IPS-18a (cell line): Measurements from ENCODE around the gene SNX5.
A peak's percentile ranks its signal among the peaks of the same experiment; 100 is the strongest.

ENCODE experiments used
- H3K27ac ChIP-seq: one replicate; pipeline ENCODE4 v1.5.1; 2013; ENCODE audit warnings: low read length
- H3K27me3 ChIP-seq: one replicate; pipeline ENCODE4 v1.6.1; 2013; ENCODE audit warnings: mild to moderate bottlenecking, low read length; ENCODE audit not compliant: control insufficient read depth, insufficient read depth
- H3K36me3 ChIP-seq: one replicate; pipeline ENCODE4 v1.6.1; 2013; ENCODE audit warnings: low read depth, low read length; ENCODE audit not compliant: control insufficient read depth
- H3K4me1 ChIP-seq: one replicate; pipeline ENCODE4 v1.6.1; 2013; ENCODE audit warnings: low read depth, low read length; ENCODE audit not compliant: control insufficient read depth
- H3K4me3 ChIP-seq: one replicate; pipeline ENCODE4 v1.5.1; 2013; ENCODE audit warnings: low read length
- H3K9ac ChIP-seq: one replicate; pipeline ENCODE4 v1.6.1; 2013; ENCODE audit warnings: mild to moderate bottlenecking, low read length, moderate library complexity
- H3K9me3 ChIP-seq: one replicate; pipeline ENCODE4 v1.6.1; 2013; ENCODE audit warnings: low read depth, low read length; ENCODE audit not compliant: control insufficient read depth

Gene SNX5

GRCh38 chr20:17944854-17945474 lies 23.6 kb downstream of the SNX5 start:
- H3K4me3 ChIP-seq, result no peak overlapping the region
- peaks cover 3% of the 10 kb centered on the region for H3K4me1 ChIP-seq
- H3K27ac ChIP-seq, result no peak overlapping the region
- H3K9me3 ChIP-seq, result no peaks in the 10 kb centered on the region
- H3K9ac ChIP-seq, result no peak overlapping the region
- peaks cover 94% of the 10 kb centered on the region for H3K36me3 ChIP-seq
- H3K27me3 ChIP-seq, result no peaks in the 10 kb centered on the region

DNA sequence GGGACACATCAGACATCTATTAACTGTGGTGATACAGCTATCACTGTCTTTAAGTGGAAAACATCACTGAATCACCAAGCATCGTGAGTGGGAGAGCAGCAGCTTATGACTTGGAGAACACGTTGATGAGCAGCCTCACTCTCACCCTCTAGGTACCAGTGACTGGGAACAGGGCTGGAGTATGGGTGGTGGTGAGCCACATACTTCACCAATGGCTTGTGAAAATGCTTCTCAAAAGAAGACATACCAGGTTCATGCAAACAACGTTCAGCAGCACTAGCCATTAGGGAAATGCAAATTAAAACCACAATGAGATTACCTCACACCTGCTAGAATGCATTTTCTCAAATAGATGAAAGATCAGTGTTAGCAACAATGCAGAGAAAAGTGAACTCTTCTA lies 25.3 kb downstream of the SNX5 start:
- H3K4me3 ChIP-seq, result no peak overlapping the region
- no peaks in the 10 kb centered on the region for H3K9me3 ChIP-seq
- no peak overlapping the region for H3K9ac ChIP-seq
- peaks cover 78% of the 10 kb centered on the region for H3K36me3 ChIP-seq
- H3K27me3 ChIP-seq, result no peaks in the 10 kb centered on the region
- no peak overlapping the region for H3K27ac ChIP-seq
- peaks cover 18% of the 10 kb centered on the region for H3K4me1 ChIP-seq

DNA sequence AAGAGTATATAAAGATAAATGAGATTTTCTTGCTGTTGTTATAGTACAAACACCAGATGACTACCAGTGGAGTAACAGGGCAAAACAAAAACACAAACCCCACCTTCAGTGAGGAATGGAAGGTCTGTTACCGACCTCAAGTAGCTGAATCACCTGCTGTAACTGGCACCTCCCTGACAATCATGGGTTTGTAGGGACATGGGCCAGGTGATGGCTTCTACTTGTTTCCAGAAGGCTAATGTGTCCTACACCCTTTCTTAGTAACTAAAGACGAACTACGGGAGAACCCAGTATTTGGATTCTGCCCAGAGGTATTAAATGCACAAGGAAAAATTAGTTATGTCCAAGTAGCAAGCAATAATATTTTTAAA lies 26.8 kb downstream of the SNX5 start:
- H3K4me3 ChIP-seq, result no peak overlapping the region
- H3K36me3 ChIP-seq, result peaks cover 63% of the 10 kb centered on the region
- H3K27ac ChIP-seq, result no peak overlapping the region
- H3K9me3 ChIP-seq, result no peaks in the 10 kb centered on the region
- H3K27me3 ChIP-seq, result no peaks in the 10 kb centered on the region
- peaks cover 24% of the 10 kb centered on the region for H3K4me1 ChIP-seq
- no peak overlapping the region for H3K9ac ChIP-seq

- peaks cover 57% of the 10 kb centered on the region for H3K36me3 ChIP-seq
- no peak overlapping the region for H3K27ac ChIP-seq
- H3K4me1 ChIP-seq, result peaks cover 30% of the 10 kb centered on the region
- H3K9me3 ChIP-seq, result no peaks in the 10 kb centered on the region
- H3K27me3 ChIP-seq, result no peaks in the 10 kb centered on the region
- no peak overlapping the region for H3K9ac ChIP-seq
- no peak overlapping the region for H3K4me3 ChIP-seq
Observed at GRCh38 chr20:17941087-17941825, 27.3 kb downstream of the SNX5 start.

DNA sequence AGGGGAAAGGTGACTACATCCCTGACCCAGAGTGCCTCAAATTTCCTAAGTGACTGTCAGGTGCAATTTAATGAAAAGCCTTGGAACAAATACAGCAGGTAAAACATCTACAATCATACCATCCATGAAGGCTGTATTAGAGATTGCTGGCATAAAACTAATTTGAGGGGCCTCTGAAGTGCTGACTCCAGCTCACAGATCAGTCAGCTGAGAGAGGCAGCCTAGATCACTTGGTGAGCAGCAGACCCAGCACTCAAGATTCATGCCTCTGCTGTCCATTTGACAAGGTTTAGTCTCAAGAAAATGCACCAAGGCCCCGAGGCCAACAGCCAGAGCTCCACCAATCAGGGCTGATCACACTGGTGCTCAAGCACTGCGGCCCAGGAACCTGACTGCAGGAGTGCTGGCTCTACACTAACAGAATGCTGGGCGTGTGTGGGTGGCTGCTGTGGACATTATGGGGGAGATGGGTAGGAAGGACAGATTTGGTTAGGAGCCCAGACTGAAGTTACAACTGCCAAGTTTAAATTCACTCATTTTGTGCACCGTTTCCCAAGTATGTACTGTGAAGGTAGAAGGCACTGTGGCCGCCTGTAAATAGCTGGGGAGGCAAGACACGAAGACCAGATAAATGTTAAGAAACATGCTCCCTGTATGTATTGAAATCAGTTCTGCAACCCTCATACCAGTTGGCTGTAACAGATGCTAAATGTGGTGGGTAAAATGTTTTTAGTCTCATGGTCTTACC lies 28.2 kb downstream of the SNX5 start:
- H3K9me3 ChIP-seq, result no peaks in the 10 kb centered on the region

DNA sequence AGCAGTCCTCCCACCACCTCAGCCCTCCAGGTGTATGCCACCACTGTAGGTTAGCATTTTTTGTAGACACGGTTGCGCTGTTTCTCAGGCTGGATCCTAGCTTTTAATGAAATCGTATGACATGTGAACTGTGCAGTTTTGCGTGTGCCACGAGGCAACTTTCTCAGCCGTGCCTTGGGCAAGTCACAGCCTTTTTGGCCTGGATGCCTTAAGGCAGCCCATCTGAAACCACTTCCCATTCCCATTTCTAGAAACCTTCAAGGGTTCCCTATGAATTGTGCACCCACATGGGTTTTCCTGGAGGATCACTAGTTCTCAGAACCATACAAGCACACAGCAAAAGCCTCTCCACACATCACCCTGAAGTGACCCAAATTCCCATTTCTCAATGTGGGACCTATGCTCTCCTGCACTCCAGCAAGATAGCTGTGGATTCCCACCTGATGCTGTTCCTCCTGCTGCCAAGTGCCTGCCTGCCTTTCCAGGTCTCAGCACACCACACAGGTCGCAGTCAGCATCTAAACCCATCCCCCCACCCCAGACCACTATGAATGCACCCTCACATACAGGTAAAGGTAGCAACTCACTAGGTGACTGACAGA lies 28.9 kb downstream of the SNX5 start:
- Histone ChIP-seq H3K36me3 (peaks cover 42% of the 10 kb centered on the region), H3K4me3 (no peak overlapping the region), H3K9ac (peak overlapping the region; percentile 44), H3K27ac (peak overlapping the region; percentile 60), H3K9me3 (no peaks in the 10 kb centered on the region), H3K4me1 (peaks cover 31% of the 10 kb centered on the region), H3K27me3 (no peaks in the 10 kb centered on the region)

More for the DNA sequence above, 28.2 kb downstream of the SNX5 start:
- Histone ChIP-seq H3K9ac (no peak overlapping the region), H3K36me3 (peaks cover 49% of the 10 kb centered on the region), H3K27ac (no peak overlapping the region), H3K4me1 (peaks cover 30% of the 10 kb centered on the region), H3K4me3 (no peak overlapping the region), H3K27me3 (no peaks in the 10 kb centered on the region)

DNA sequence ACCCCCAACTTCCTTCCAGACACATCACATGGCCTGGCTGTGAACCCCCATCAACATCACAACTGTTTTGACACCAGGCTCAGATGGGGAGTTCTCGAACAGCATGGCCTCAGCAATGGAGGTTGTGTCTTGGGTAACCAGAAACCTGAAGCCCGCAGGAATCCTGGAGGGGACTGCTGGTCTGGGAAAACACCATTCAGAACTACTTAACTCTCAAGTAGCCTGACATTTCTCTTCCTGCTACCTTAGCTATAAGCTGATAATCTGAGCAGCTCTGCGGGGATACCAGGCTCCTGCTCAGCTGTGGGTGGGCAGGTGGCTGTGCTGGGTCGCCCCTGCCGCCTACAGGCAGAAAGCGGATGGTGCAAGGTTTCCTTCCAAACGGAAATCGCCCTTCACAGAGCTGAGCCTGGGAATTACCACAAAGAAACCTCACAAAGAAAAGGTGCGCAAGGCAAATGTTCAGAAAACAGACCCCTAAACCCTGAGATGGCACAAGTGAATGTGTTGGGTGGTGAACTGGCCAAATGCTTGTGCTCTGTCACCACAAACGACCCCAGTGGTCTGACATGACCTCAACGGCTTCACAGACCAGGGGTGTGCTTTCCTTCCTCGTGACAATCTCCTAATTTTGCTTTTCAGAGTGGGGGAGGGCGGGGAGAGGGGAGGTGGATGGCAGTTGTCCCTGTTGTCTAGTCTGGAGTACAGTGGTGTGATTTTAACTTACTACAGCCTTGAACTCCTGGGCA lies 29.5 kb downstream of the SNX5 start:
- H3K9ac ChIP-seq, result peak overlapping the region; percentile 44
- H3K9me3 ChIP-seq, result no peaks in the 10 kb centered on the region
- H3K36me3 ChIP-seq, result peaks cover 37% of the 10 kb centered on the region
- H3K4me3 ChIP-seq, result peak overlapping the region; percentile 7
- peaks cover 37% of the 10 kb centered on the region for H3K4me1 ChIP-seq
- peak overlapping the region; percentile 60 for H3K27ac ChIP-seq
- no peaks in the 10 kb centered on the region for H3K27me3 ChIP-seq

- peaks cover 42% of the 10 kb centered on the region for H3K4me1 ChIP-seq
- peaks cover 17% of the 10 kb centered on the region for H3K36me3 ChIP-seq
- no peak overlapping the region for H3K27ac ChIP-seq
- peaks cover 3% of the 10 kb centered on the region for H3K27me3 ChIP-seq
- no peaks in the 10 kb centered on the region for H3K9me3 ChIP-seq
- no peak overlapping the region for H3K4me3 ChIP-seq
- H3K9ac ChIP-seq, result no peak overlapping the region
Observed at GRCh38 chr20:17936761-17937732, 31.5 kb downstream of the SNX5 start.

GRCh38 chr20:17936286-17936760 lies 32.3 kb downstream of the SNX5 start:
- Histone ChIP-seq H3K36me3 (peaks cover 10% of the 10 kb centered on the region), H3K27me3 (peaks cover 3% of the 10 kb centered on the region), H3K27ac (no peak overlapping the region), H3K9me3 (no peaks in the 10 kb centered on the region), H3K4me3 (no peak overlapping the region), H3K9ac (no peak overlapping the region), H3K4me1 (peaks cover 42% of the 10 kb centered on the region)

- H3K9me3 ChIP-seq, result no peaks in the 10 kb centered on the region
- no peak overlapping the region for H3K4me3 ChIP-seq
- peaks cover 4% of the 10 kb centered on the region for H3K36me3 ChIP-seq
- no peak overlapping the region for H3K27ac ChIP-seq
- H3K27me3 ChIP-seq, result peaks cover 3% of the 10 kb centered on the region
- peaks cover 42% of the 10 kb centered on the region for H3K4me1 ChIP-seq
- no peak overlapping the region for H3K9ac ChIP-seq
Observed at GRCh38 chr20:17935761-17936160, 32.8 kb downstream of the SNX5 start.
